C4-2B (cell line): ENCODE results near the gene SLC30A2.

ENCODE experiments used
- ZFX ChIP-seq: fragments of 450-650 bp; IDR thresholded peaks from 2 replicates; pipeline ENCODE4 v1.6.1; 2017
- TF ChIP-seq, protein P1 (sequence below): fragments of 450-650 bp; conservative IDR thresholded peaks from 2 replicates; pipeline ENCODE4 v1.5.1; 2017; ENCODE audit warnings: mild to moderate bottlenecking

DNA sequence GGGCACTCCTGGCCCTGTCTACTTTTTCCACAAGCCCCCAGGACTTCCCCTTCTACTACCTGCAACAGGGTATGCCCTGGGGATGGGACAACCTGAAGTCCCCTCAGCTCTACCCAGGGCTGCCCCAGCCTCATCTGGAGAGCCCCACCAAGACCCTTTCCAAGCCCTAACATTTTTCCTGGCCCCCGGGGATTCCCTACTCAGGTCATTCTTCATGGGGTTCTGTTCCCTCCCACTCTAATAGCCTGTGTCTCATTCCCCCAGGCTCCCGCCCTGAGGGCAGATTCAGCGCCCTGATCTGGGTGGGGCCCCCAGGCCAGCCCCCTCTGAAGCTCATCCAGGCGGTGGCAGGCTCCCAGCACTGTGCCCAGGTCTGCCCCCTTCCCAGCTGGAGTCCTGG, 14.7 kb downstream of the SLC30A2 start:
- TF ChIP-seq, protein P1, sequence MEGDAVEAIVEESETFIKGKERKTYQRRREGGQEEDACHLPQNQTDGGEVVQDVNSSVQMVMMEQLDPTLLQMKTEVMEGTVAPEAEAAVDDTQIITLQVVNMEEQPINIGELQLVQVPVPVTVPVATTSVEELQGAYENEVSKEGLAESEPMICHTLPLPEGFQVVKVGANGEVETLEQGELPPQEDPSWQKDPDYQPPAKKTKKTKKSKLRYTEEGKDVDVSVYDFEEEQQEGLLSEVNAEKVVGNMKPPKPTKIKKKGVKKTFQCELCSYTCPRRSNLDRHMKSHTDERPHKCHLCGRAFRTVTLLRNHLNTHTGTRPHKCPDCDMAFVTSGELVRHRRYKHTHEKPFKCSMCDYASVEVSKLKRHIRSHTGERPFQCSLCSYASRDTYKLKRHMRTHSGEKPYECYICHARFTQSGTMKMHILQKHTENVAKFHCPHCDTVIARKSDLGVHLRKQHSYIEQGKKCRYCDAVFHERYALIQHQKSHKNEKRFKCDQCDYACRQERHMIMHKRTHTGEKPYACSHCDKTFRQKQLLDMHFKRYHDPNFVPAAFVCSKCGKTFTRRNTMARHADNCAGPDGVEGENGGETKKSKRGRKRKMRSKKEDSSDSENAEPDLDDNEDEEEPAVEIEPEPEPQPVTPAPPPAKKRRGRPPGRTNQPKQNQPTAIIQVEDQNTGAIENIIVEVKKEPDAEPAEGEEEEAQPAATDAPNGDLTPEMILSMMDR, result no peak
- no peak for TF ChIP-seq ZFX
